ENCODE measurements around the gene NFIC. TPM values are rescaled to one million over a fixed set of nuclear protein-coding genes. Genes with fewer than 3 reads are reported as not detected.

The NFIC gene
- total and polyA plus RNA-seq, 4 donors, result 12.8 to 100 (median 75.1) TPM

DNA sequence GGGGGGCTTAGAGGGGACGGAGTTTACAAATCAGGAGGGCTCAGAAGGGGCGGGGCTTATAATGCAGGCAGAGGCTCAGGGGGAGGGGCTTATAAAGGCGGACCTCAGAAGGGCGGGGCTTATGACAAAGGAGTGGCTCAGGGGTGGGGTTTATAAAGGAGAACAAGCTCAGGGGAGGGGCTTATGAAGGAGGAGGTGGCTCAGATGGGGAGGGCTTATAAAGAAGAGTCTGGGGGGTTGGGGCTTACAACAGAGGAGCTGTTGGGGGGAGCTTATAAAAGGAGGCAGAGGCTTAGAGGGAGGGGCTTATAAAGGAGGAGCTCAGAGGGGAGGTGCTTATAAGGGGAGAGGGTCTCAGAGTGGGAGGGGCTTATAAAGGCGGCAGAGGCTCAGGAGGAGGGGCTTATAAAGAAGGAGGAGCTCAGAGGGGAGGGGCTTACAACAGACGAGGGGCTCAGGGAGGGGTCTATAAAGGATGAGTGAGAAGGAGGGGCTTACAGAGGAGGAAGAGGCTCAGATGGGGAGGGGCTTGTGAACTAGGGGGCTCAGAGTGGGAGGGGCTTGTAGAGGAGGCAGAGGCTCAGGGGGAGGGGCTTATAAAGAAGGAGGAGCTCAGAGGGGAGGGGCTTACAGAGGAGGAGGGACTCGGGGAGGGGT lies 112.9 kb downstream of the NFIC start:
- TF ChIP-seq RXRA (IDR thresholded peaks at IDR 0.05), result no peak
- no peak for TF ChIP-seq CTCF (IDR thresholded peaks at IDR 0.05; ENCODE audit: low read depth, low read length, missing input control)
- no peak for TF ChIP-seq TAF1 (conservative IDR thresholded peaks at IDR 0.05)
- TF ChIP-seq NR2F2 (IDR thresholded peaks at IDR 0.05), result no peak
- TF ChIP-seq FOXA2 (IDR thresholded peaks at IDR 0.05), result no peak
- no peak for TF ChIP-seq JUND (IDR thresholded peaks at IDR 0.05)
- TF ChIP-seq, protein P1, sequence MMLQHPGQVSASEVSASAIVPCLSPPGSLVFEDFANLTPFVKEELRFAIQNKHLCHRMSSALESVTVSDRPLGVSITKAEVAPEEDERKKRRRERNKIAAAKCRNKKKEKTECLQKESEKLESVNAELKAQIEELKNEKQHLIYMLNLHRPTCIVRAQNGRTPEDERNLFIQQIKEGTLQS (IDR thresholded peaks at IDR 0.05), result no peak
- no peak for TF ChIP-seq FOXA1 (IDR thresholded peaks at IDR 0.05)
- TF ChIP-seq EGR1 (IDR thresholded peaks at IDR 0.05; ENCODE audit: low read depth in 2 of 2), result no peak
- no peak for TF ChIP-seq RAD21 (IDR thresholded peaks at IDR 0.05)
- no peak for TF ChIP-seq ZBTB33 (IDR thresholded peaks at IDR 0.05)
- TF ChIP-seq MAX (IDR thresholded peaks at IDR 0.05), result no peak
- TF ChIP-seq HNF4G (IDR thresholded peaks at IDR 0.05), result no peak
- no peak for TF ChIP-seq SP1 (IDR thresholded peaks at IDR 0.05)
- TF ChIP-seq, protein P2, sequence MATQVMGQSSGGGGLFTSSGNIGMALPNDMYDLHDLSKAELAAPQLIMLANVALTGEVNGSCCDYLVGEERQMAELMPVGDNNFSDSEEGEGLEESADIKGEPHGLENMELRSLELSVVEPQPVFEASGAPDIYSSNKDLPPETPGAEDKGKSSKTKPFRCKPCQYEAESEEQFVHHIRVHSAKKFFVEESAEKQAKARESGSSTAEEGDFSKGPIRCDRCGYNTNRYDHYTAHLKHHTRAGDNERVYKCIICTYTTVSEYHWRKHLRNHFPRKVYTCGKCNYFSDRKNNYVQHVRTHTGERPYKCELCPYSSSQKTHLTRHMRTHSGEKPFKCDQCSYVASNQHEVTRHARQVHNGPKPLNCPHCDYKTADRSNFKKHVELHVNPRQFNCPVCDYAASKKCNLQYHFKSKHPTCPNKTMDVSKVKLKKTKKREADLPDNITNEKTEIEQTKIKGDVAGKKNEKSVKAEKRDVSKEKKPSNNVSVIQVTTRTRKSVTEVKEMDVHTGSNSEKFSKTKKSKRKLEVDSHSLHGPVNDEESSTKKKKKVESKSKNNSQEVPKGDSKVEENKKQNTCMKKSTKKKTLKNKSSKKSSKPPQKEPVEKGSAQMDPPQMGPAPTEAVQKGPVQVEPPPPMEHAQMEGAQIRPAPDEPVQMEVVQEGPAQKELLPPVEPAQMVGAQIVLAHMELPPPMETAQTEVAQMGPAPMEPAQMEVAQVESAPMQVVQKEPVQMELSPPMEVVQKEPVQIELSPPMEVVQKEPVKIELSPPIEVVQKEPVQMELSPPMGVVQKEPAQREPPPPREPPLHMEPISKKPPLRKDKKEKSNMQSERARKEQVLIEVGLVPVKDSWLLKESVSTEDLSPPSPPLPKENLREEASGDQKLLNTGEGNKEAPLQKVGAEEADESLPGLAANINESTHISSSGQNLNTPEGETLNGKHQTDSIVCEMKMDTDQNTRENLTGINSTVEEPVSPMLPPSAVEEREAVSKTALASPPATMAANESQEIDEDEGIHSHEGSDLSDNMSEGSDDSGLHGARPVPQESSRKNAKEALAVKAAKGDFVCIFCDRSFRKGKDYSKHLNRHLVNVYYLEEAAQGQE (IDR thresholded peaks at IDR 0.05), result no peak
- TF ChIP-seq GABPA (IDR thresholded peaks at IDR 0.05 in 1 of 2, conservative IDR thresholded peaks at IDR 0.05 in 1 of 2), result no peak
- no peak for TF ChIP-seq HNF4A (conservative IDR thresholded peaks at IDR 0.05)
- no peak for TF ChIP-seq YY1 (IDR thresholded peaks at IDR 0.05)
- Histone ChIP-seq H3K9ac (ENCODE audit: low read depth in 1 of 2, low read length in 2 of 2) (no peak overlapping the region), H3K4me1 (ENCODE audit: control insufficient read depth in 4 of 4, insufficient read depth in 4 of 4, low read length in 3 of 4) (no peaks in the 10 kb centered on the region), H3K36me3 (ENCODE audit: control insufficient read depth in 4 of 4, insufficient read depth in 3 of 4, low read depth in 1 of 4, low read length in 3 of 4) (no peaks in the 10 kb centered on the region), H3K27me3 (ENCODE audit: control insufficient read depth in 4 of 4, insufficient read depth in 4 of 4, low read length in 3 of 4) (peaks cover 0 to 2% (median 0%) of the 10 kb centered on the region in 4 donors), H3K9me3 (ENCODE audit: control insufficient read depth in 4 of 4, low read length in 3 of 4) (no peaks in the 10 kb centered on the region), H3K4me3 (ENCODE audit: low read depth in 1 of 3, low read length in 3 of 3) (no peak overlapping the region), H3K27ac (ENCODE audit: low read depth in 1 of 2, low read length in 2 of 2) (no peak overlapping the region)
- WGBS, result 52% methylated on average over 7 of the region's 7 CpGs
- DNase-seq (ENCODE audit: low spot score), result no peak
